ENCODE results near the gene ANTXRL.
"Not testable (repeated sequence)": the region's sequence is repeated elsewhere in the genome, so short reads cannot be mapped to it uniquely, and the experiment has no call there.

Gene ANTXRL

DNA sequence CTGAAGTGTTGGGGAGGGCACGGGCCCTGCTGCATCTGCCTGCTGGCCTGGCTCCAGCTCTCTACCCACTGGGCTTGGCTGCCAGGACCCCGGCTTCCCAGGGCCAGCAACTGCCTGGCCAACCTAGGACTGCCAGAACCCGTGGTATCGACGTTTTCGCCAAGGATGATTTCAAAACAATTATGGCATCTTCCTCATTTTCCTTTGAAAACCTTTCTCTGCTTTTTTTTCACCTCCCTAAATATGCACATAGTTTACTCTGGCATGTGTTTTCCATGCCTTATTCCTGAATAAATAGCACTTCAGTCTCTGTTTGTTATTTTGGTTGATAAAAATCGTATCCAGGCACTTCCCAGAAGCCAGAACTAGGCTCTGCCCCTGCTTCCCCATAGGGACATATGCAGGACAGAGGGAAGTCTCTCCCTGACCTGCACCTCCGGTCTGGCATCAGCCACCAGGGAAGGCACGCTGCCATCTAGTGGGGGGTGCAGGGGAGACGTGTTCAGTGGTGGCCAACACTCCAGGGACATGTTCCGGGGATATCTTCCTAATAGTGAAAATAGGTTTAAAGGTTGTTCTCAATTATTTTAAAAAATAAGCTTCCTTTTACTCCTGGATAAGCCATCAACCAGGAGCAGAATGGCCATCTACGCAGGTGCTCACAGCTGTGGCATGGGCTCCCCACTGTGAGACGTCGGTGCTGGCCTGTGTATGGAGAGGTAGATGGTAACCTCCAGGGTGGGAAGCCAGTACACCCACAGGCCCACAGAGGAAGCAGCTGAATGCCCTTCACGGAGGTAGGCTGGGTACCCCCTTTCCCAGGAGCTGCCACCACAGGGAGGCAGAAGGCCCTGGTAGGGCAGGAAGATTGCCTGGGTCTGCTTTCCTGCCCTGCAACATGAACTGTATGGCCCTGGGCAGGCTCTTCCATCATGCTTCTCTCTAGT, 30.7 kb upstream of the ANTXRL start:
- Histone ChIP-seq H3K27ac (ENCODE audit: low read depth in 2 of 2, low read length in 2 of 2) (no peak overlapping the region), H3K9ac (ENCODE audit: low read depth in 1 of 2, low read length in 2 of 2) (no peak overlapping the region), H3K36me3 (ENCODE audit: control insufficient read depth in 2 of 2, insufficient read depth in 2 of 2, low read length in 2 of 2) (no peaks in the 10 kb centered on the region), H3K4me1 (ENCODE audit: control insufficient read depth in 2 of 2, insufficient read depth in 2 of 2, low read length in 2 of 2) (no peaks in the 10 kb centered on the region), H3K9me3 (ENCODE audit: control insufficient read depth in 2 of 2, low read length in 2 of 2) (no peaks in the 10 kb centered on the region), H3K4me3 (ENCODE audit: low read length in 2 of 2) (no peak overlapping the region), H3K27me3 (ENCODE audit: control insufficient read depth in 2 of 2, insufficient read depth in 2 of 2, low read length in 2 of 2) (no peaks in the 10 kb centered on the region)

DNA sequence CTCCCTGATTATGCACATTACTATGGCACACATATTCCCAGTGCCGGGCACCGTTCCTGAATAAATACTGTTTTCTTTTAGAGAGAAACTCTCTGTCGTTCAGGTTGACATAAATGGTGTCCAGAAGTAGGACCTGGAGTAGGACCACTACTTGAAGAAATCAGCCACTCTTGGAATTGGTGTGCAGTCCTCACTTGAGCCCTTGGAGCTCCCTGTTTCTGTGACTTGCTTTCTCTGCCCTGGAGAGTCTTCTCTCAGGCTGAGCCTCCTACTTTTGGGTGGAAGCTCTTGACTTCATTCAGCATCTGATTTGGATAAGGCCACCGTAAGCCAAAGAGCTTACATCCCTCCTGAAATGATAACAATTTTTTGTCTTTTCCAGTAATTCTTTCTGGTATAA, 29.7 kb upstream of the ANTXRL start:
- Histone ChIP-seq H3K4me1 (ENCODE audit: control insufficient read depth in 2 of 2, insufficient read depth in 2 of 2, low read length in 2 of 2) (no peaks in the 10 kb centered on the region), H3K9ac (ENCODE audit: low read depth in 1 of 2, low read length in 2 of 2) (no peak overlapping the region), H3K4me3 (ENCODE audit: low read length in 2 of 2) (no peak overlapping the region), H3K27me3 (ENCODE audit: control insufficient read depth in 2 of 2, insufficient read depth in 2 of 2, low read length in 2 of 2) (no peaks in the 10 kb centered on the region), H3K27ac (ENCODE audit: low read depth in 2 of 2, low read length in 2 of 2) (no peak overlapping the region), H3K9me3 (ENCODE audit: control insufficient read depth in 2 of 2, low read length in 2 of 2) (no peaks in the 10 kb centered on the region), H3K36me3 (ENCODE audit: control insufficient read depth in 2 of 2, insufficient read depth in 2 of 2, low read length in 2 of 2) (no peaks in the 10 kb centered on the region)

DNA sequence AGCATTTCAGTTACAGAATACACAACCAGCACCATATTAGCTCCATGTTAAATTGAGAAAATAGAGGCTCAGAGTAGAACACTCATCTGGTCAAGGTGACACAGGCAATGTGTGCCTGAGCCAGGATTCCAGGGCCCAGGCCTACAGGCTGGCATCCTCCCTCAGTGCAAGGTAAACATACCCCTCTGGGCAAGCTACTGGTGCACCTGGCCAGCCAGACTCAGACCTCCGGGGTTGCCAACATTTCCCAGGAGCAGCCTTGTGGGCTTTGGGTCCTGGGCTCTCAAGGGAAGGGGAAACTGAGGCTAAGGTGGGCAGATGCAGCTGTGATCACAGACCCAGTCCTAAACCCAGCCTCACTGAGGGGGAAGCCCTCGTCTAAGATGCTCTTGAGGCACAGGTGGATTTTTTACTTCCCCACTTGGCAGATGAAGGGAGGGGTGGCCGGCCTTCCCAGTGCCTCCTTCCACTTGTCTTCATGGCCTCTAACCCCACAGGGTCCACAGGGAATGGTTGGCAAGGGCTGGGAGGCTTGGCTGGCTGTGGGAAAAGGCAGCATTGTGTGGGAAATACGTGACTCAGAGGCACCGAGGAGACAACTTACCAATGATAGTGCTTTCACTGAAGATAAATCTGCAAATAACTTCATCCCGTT, 23.8 kb upstream of the ANTXRL start:
- H3K27ac ChIP-seq (ENCODE audit: low read depth in 2 of 2, low read length in 2 of 2); H3K4me3 ChIP-seq (ENCODE audit: low read length in 2 of 2); H3K27me3 ChIP-seq (ENCODE audit: control insufficient read depth in 2 of 2, insufficient read depth in 2 of 2, low read length in 2 of 2); H3K4me1 ChIP-seq (ENCODE audit: control insufficient read depth in 2 of 2, insufficient read depth in 2 of 2, low read length in 2 of 2); H3K9ac ChIP-seq (ENCODE audit: low read depth in 1 of 2, low read length in 2 of 2); H3K9me3 ChIP-seq (ENCODE audit: control insufficient read depth in 2 of 2, low read length in 2 of 2); H3K36me3 ChIP-seq (ENCODE audit: control insufficient read depth in 2 of 2, insufficient read depth in 2 of 2, low read length in 2 of 2): not testable (repeated sequence)

DNA sequence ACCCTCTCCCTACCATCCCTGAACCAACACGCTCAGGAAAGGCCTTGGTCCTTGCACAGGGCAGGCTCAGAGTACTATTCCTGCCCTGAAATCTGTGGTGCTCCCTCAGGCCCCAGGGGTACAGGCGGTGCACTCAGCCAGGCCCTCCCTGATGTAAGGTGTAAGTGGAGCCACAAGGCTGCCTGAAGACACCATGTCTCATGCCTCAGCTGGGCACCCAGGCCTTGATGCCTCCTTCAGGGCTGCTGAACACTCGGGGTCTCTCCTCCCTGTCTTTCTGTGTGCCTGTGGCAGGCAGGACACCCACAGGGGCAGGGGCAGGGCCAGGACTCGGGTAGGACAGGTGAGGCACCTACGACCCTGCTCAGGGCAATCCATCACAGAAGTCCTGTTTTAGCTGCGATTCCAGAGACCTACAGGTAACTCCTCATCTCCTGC, 22.9 kb upstream of the ANTXRL start:
- Histone ChIP-seq H3K9me3 (ENCODE audit: control insufficient read depth in 2 of 2, low read length in 2 of 2) (no peaks in the 10 kb centered on the region), H3K36me3 (ENCODE audit: control insufficient read depth in 2 of 2, insufficient read depth in 2 of 2, low read length in 2 of 2) (no peaks in the 10 kb centered on the region), H3K4me3 (ENCODE audit: low read length in 2 of 2) (no peak overlapping the region), H3K4me1 (ENCODE audit: control insufficient read depth in 2 of 2, insufficient read depth in 2 of 2, low read length in 2 of 2) (no peaks in the 10 kb centered on the region), H3K27me3 (ENCODE audit: control insufficient read depth in 2 of 2, insufficient read depth in 2 of 2, low read length in 2 of 2) (no peaks in the 10 kb centered on the region), H3K27ac (ENCODE audit: low read depth in 2 of 2, low read length in 2 of 2) (no peak overlapping the region), H3K9ac (ENCODE audit: low read depth in 1 of 2, low read length in 2 of 2) (no peak overlapping the region)

DNA sequence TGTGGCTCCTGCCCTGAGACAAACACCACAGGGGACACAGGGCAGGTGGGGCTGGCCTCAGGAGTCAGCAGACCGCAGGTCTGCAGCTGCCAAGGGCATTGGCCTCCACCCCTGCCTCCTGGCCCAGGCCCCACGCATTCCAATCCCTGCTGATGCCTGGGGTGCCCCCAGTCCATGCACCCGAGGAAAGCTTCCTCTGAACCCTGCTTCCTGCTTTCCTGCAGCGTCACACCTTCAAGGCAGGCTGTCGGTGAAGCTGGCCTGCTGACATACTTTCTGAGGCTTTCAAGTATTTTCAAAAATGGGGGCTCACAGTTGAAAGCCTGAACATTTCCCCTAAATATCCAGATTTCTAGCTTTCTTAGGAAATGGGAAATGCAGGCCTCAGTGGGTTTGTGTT, 22.5 kb upstream of the ANTXRL start:
- H3K27me3 ChIP-seq (ENCODE audit: control insufficient read depth in 2 of 2, insufficient read depth in 2 of 2, low read length in 2 of 2), result no peaks in the 10 kb centered on the region
- H3K36me3 ChIP-seq (ENCODE audit: control insufficient read depth in 2 of 2, insufficient read depth in 2 of 2, low read length in 2 of 2), result no peaks in the 10 kb centered on the region
- no peaks in the 10 kb centered on the region for H3K4me1 ChIP-seq (ENCODE audit: control insufficient read depth in 2 of 2, insufficient read depth in 2 of 2, low read length in 2 of 2)
- no peak overlapping the region for H3K27ac ChIP-seq (ENCODE audit: low read depth in 2 of 2, low read length in 2 of 2)
- H3K4me3 ChIP-seq (ENCODE audit: low read length in 2 of 2), result no peak overlapping the region
- H3K9me3 ChIP-seq (ENCODE audit: control insufficient read depth in 2 of 2, low read length in 2 of 2), result no peaks in the 10 kb centered on the region
- H3K9ac ChIP-seq (ENCODE audit: low read depth in 1 of 2, low read length in 2 of 2), result no peak overlapping the region

DNA sequence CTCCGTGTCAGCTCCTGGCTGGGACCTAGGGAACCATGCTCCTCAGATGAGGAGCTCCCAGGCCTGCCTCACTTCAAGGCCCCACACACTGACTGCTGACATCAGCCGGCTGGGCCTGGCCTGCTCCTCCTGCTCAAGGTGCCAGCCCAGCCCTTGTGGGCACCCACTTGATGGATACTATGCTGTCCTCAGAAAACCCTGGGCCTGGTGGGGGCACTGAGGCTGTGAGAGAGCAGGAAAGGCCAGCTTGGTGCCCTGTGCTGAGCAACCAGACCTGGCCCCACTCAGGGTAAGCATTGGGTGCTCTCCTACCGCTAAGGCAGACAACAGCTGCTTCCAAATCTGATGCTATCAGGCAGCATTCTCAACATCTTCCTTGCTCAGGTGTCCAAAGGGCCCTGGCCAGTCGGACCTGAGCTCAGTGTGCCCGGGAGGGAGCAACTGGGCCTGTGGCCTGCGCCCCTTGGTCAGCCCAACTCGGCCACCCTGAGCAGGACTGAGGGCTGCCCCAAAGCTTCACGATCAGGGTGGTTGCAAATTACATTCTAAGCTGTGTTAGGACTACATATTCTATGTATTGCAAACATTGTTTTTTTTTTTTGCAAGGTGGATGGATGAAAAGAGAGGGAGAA, 21.9 kb upstream of the ANTXRL start:
- no peak overlapping the region for H3K4me3 ChIP-seq (ENCODE audit: low read length in 2 of 2)
- no peaks in the 10 kb centered on the region for H3K9me3 ChIP-seq (ENCODE audit: control insufficient read depth in 2 of 2, low read length in 2 of 2)
- H3K27ac ChIP-seq (ENCODE audit: low read depth in 2 of 2, low read length in 2 of 2), result no peak overlapping the region
- H3K9ac ChIP-seq (ENCODE audit: low read depth in 1 of 2, low read length in 2 of 2), result no peak overlapping the region
- H3K4me1 ChIP-seq (ENCODE audit: control insufficient read depth in 2 of 2, insufficient read depth in 2 of 2, low read length in 2 of 2), result no peaks in the 10 kb centered on the region
- no peaks in the 10 kb centered on the region for H3K27me3 ChIP-seq (ENCODE audit: control insufficient read depth in 2 of 2, insufficient read depth in 2 of 2, low read length in 2 of 2)
- no peaks in the 10 kb centered on the region for H3K36me3 ChIP-seq (ENCODE audit: control insufficient read depth in 2 of 2, insufficient read depth in 2 of 2, low read length in 2 of 2)

DNA sequence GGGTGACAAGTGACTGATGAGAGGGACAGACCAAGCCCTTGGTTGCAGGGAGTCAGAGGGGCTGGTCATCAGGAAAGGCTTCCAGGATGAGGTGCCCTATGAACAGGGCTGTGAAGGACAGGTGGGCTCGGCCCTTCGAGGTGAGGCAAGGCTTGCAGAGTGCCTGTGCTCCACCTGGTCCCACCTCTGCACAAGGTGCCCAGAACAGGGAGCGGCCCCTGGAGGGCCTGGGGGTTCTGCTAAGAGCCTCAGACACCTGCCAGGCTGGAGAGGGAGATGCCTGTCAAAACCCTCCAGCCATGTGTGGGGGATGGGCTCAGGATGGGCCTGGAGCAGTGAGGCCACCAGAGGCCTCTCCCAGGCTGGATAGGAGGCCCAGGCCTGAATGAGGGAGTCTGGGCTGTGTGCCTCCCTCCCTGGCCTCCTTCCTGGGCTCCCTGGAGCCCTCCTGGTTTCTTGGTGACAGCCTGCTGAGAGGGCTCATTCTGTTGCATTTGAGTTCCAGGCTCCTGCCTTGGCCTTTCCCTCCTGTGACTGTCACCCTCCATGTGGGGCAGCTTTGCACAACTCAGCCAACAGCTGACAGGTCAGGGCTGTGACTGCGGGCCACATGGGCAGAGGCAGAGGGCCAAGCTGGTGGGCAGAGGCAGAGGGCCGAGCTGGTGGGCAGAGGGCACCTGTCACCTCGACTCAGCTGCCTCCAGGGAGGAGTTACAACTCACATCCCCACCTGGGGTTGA, 21.1 kb upstream of the ANTXRL start:
- not testable (repeated sequence) for H3K9ac ChIP-seq (ENCODE audit: low read depth in 1 of 2, low read length in 2 of 2); H3K27ac ChIP-seq (ENCODE audit: low read depth in 2 of 2, low read length in 2 of 2); H3K4me3 ChIP-seq (ENCODE audit: low read length in 2 of 2); H3K4me1 ChIP-seq (ENCODE audit: control insufficient read depth in 2 of 2, insufficient read depth in 2 of 2, low read length in 2 of 2); H3K27me3 ChIP-seq (ENCODE audit: control insufficient read depth in 2 of 2, insufficient read depth in 2 of 2, low read length in 2 of 2); H3K9me3 ChIP-seq (ENCODE audit: control insufficient read depth in 2 of 2, low read length in 2 of 2); H3K36me3 ChIP-seq (ENCODE audit: control insufficient read depth in 2 of 2, insufficient read depth in 2 of 2, low read length in 2 of 2)

DNA sequence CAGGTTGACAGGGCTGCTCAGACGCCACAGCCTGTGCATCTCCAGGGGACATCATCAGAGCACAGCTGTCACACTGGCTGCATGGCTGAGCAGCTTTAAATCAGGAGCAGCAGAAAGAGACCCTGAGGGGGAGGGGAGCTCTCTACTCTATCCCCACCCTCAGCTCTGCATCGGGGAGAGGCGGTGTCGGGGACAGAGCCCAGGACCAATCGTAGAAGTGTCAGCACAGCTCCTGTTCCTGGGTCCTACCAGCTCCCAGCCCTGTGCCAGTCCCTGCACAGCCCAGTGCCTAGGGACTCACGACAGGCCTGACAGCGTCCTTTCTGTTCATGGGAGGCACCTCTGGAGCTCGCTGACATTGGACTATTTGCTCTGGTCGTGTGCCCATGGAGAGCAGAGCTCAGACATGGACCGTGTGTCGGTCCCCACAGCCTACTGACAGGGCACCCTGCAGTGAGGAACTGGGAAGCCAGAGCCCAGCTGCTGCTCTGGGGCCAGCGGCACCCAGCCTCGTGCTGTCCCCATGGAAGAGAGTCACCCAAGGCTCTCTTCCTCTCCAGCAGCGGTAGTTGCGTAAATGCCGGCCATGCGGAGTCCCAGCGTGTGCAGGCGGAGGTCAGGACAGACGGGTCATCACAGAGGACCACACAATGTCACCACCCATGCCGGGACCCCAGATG, 20.4 kb upstream of the ANTXRL start:
- H3K4me3 ChIP-seq (ENCODE audit: low read length in 2 of 2), result no peak overlapping the region
- no peaks in the 10 kb centered on the region for H3K9me3 ChIP-seq (ENCODE audit: control insufficient read depth in 2 of 2, low read length in 2 of 2)
- H3K4me1 ChIP-seq (ENCODE audit: control insufficient read depth in 2 of 2, insufficient read depth in 2 of 2, low read length in 2 of 2), result no peaks in the 10 kb centered on the region
- H3K27me3 ChIP-seq (ENCODE audit: control insufficient read depth in 2 of 2, insufficient read depth in 2 of 2, low read length in 2 of 2), result no peaks in the 10 kb centered on the region
- H3K36me3 ChIP-seq (ENCODE audit: control insufficient read depth in 2 of 2, insufficient read depth in 2 of 2, low read length in 2 of 2), result no peaks in the 10 kb centered on the region
- H3K27ac ChIP-seq (ENCODE audit: low read depth in 2 of 2, low read length in 2 of 2), result no peak overlapping the region
- H3K9ac ChIP-seq (ENCODE audit: low read depth in 1 of 2, low read length in 2 of 2), result no peak overlapping the region

DNA sequence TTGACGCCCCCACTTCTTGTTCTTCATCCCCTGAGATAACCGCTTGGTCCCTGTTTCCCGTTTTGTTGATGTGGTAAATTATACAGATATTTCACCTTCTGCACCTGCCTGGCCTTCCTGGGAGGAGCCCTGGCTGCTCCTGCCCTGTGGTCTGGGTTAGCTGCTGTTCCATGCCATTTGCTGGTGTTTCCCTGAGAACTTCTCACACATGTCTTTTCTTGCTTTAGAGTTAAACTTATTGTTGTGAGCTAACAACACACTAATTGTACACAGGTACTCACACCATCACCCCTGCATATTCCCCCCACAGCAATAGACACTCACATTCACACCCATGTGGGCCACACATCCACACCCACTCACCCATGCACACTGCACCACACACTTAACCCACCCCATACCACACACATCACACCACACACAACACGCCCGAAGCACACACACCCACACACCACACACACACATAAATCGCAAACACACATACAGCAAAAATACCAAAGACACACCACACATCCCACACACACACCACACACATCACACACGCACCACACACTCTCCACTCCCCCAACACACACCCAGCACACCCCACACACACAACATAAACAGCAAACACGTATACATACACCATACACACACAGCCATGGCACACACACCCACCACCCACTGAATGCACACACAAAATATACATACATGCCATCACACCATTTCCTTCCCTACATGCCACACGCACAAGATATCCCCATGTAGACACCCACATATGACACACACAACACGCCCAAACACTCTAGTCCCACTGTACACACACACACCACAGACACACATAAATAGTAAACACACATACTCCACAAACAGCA, 19.4 kb upstream of the ANTXRL start:
- H3K9me3 ChIP-seq (ENCODE audit: control insufficient read depth in 2 of 2, low read length in 2 of 2), result no peaks in the 10 kb centered on the region
- H3K4me1 ChIP-seq (ENCODE audit: control insufficient read depth in 2 of 2, insufficient read depth in 2 of 2, low read length in 2 of 2), result no peaks in the 10 kb centered on the region
- no peak overlapping the region for H3K27ac ChIP-seq (ENCODE audit: low read depth in 2 of 2, low read length in 2 of 2)
- H3K36me3 ChIP-seq (ENCODE audit: control insufficient read depth in 2 of 2, insufficient read depth in 2 of 2, low read length in 2 of 2), result no peaks in the 10 kb centered on the region
- no peak overlapping the region for H3K9ac ChIP-seq (ENCODE audit: low read depth in 1 of 2, low read length in 2 of 2)
- no peak overlapping the region for H3K4me3 ChIP-seq (ENCODE audit: low read length in 2 of 2)
- H3K27me3 ChIP-seq (ENCODE audit: control insufficient read depth in 2 of 2, insufficient read depth in 2 of 2, low read length in 2 of 2), result no peaks in the 10 kb centered on the region
